GM18873 (cell line): ENCODE results near the gene GABRD.

Experiments
- ATAC-seq: cut with Tn5 transposase; IDR thresholded peaks from one replicate; pipeline ENCODE4 v1.9.1; 2021; ENCODE audit warnings: mild to moderate bottlenecking, moderate library complexity, moderate number of reproducible peaks; ENCODE audit not compliant: unreplicated experiment, low FRiP score

GABRD gene

GRCh38 chr1:1984560-1985070, 34.5 kb upstream of the GABRD start:
- no peak for ATAC-seq

DNA sequence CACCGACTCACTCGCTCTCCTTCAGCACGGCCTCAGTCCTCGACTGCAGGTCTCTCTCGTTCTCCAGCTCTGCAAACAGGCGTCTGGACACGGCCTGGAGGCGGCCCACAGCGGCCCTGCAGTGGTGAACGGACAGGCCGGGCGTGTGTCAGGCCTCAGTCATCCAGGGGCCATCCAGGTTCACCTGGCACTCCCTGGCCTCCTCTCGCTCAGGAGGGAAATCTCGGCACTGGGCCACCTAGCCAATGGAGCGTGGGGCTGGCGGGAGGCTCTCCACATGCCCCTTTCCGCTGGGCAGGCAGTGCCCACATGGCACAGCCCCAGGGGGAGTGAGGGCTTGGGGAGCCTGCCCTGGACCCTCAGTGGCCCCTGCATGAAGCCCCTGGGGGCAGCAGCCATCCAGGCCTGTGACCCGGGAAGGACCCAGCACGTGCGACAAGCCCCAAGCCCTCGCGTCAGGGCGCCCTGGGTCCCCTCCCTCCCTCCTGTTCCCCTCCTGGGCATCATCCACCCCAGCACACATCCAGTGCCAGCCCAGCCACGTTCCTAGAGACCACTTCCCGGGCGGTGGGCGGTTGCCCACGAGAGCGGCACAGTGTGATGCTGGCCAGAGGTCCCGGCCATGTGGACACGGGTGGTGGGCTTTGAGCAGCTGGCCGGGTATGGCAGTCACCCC, 33.6 kb upstream of the GABRD start:
- ATAC-seq, result no peak

- no peak for ATAC-seq
Measured at GRCh38 chr1:1986451-1987141, 32.5 kb upstream of the GABRD start.

DNA sequence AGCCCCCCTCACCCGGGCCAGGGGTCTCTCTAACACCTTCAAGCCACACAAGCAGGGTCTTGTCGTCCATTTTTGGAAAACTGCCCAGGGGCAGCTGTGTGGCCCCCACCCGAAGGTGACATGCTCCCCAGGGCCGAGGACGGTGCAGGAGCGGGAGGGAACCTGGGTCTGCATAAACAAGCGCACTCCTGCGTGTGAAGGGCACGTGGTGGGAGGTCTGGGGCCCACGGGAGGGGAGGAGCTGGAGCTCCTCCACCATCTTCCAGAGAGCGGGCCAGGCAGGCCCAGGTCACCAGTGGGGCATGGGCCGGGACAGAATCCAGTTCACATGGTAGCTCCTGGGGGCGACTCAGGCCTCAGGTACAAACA, 32.0 kb upstream of the GABRD start:
- no peak for ATAC-seq

DNA sequence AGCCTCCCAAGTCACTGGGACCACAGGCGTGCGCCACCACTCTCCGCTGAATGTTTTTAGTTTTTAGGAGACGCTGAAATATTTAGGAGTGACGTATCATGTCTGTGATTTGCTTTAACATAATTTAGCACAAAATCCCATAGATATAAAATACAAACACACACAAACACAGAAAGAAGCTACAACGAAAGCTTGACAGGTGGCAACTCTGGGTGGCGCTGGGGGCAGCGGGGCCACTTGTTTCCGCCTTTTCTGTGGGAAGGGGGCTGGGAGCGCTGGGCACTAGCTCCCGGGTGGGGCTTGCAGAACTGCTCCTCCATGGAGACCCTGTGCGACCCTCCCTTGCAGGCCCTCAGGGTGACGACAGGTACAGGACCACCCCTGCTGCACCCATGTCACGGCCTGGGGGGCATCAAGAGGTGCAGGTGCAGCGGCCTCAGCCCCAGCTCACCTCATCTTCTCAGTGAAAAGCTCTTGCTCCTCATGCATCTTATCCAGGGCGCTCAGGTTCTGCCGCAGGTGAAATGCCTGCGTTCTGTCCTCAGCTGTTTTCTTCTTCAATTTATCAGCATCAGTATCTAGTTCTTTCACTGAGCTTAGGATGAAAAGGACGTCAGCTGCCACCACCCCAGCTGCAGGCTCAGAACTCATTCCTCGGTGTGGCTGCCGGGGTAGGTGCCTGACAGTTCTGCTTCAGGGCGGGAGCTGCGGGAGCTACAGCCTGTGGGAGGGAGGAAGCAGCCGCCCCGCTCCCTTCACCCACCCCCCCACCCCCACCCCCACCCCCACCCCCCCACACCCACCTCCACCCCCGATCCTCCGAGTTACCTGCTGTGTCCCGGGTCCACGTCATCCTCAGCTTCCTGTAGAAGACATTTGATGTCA, 30.8 kb upstream of the GABRD start:
- no peak for ATAC-seq

DNA sequence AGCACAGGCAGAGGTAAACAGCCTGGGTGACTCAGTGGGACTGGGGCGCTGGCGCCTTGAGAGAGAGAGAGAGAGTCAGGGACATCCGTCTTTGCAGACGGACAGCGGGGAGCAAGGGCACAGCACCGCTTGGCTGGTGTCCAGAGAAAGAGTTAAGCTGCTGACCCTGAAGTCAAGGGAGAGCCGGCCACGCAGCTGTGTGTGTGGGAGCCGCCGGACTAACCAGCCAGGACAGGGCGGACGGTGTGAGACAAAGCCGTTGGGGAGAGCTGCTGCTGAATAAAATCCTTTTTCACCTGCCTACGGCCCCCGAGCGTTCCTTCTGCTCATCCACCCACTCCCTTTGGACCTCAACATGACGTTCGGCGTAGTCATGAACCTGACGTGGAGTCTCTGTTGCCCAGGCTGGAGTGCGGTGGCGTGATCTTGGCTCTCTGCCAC, 30.0 kb upstream of the GABRD start:
- ATAC-seq, result no peak

DNA sequence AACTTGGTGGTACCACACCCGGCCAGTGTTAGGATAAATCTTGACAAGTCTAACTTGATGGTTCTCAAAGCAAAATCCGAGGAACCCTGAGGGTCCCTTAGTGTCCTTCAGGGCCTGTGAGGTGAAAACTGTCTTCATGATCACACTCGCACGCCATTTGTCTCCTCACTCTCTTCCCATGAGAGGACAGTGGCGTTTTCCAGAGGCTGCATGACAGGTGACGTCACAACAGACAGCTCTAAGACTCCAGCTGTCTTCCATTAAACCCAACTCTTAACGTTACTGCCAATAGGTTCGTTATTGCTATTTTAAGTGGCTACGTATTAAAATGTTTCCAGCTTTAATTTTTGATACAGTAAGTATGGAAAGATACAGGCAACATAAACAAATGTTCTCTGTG, 29.4 kb upstream of the GABRD start:
- no peak for ATAC-seq

DNA sequence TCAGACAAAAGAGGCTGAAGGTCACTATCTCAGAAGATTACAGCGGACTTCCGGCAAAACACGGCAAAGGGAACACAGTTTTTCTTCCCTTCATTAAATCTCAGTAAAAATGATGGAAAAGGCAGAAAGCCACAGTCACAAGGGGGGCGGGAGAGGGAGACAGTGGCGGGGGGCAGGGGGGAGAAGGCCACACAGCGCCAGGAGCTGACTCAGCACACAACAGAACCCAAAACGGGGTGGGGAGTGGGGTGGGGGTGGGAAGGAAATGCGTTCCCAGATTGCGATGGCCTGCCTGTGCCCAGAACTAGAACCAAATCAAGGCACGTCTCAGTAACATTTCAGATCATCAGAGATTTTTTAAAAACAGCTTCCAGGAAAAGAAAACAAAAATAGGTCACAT, 28.9 kb upstream of the GABRD start:
- no peak for ATAC-seq

- no peak for ATAC-seq
Measured at GRCh38 chr1:1994536-1994935, 24.6 kb upstream of the GABRD start.

DNA sequence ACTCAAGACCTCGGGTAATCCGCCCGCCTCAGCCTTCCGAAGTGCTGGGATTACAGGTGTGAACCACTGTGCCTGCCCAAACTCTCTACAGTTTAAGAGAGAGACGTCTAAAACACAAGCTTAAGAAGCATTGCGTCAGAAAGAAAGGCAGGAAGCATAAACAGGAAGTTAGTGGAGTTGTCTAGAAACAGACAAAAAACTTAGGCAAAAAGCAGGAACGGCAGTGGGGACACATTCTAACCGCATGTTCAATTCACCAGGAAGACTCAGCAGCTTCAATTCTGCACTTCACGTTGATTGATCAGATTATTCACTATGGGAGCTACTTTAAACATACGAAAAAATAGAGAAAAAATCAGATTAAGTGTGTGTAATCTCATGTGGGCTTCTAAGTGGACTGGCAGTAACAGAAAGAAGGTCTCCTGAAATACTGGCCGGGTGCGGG, 22.9 kb upstream of the GABRD start:
- ATAC-seq, result no peak

- ATAC-seq, result no peak
Measured at GRCh38 chr1:1997576-1997975, 21.6 kb upstream of the GABRD start.

DNA sequence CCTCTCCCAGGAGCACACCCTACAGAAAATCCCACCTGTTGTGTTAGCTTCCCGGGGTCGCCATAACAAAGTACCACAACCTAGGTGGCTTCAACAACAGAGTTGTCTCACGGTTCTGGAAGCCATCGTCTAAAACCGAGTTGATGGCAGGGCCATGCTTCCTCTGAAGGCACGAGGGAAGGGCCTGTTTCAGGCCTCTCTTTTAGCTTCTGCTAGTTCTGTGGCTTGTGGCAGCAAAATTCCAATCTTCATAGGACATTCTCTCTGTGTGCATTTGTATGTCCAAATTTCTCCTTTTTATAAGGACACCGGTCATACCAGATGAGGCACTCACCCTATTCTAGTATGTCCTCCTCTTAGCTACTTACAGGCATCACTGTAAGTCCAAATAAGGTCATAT, 18.7 kb upstream of the GABRD start:
- ATAC-seq, result no peak

GRCh38 chr1:2000850-2001249, 18.3 kb upstream of the GABRD start:
- ATAC-seq, result no peak

DNA sequence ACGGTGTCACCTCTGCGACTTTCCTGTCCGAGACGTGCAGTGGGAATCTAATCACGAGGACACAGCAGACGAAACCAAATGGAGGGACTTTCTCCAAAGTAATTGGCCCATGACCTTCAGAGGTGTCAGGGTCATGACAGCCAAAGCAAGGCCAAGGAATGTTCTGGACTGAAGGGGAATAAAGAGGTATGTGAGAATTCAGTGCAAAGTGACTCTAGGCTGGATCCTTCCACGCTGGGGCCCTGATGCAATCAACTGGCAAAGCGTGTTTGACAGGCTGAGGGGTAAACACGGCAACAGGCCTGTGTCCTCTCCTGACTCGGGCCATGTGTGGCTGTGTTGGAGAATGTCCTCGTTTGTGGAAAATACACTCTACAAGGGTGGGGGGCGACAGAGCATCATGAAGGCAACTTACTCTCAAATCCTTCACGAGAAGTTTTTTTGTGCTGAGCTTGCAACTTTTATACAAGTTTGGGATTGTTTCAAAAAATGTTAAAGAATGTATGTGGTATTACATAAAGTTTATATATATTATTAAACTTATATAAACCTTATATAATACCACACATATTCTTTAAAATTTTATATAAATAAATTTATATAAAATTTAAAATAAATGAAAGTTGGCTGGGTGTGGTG, 17.3 kb upstream of the GABRD start:
- ATAC-seq, result no peak

DNA sequence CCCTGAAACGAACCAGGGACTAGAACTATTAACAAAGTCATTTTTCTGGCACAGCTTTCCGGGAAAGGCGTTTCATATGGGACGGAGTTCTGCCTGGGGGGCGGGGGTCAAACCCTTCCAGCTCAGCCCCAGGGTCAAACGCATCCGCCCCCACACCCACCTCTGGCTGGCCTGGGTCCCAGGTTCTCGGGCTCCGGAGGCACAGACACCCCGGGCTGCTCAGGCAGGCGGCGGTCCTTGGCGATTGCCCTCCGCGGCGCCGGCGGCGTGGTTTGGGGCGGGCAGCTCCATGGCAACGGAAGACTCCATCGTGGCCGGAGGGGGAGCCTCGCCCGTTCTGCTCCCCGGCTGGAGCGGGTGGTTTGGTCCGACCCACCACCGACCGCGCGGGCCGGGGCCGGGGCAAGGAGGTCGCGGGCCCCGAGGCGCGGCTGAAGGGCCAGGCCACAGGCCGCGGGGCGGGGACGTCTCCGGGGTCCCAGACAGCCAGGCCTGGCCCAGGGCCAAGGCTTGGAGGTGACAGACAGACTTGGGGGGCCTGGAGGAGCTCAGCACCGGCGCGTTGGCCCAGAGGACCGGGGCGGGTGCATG, 15.5 kb upstream of the GABRD start, which contains the start of gene CFAP74:
Gene CFAP74, minus strand, starts transcription at position 246 of the 591 bp plus-strand sequence. CDS start 12,830 bp downstream, outside the sequence.
- no peak for ATAC-seq

GRCh38 chr1:2004856-2005255, 14.3 kb upstream of the GABRD start:
- no peak for ATAC-seq

DNA sequence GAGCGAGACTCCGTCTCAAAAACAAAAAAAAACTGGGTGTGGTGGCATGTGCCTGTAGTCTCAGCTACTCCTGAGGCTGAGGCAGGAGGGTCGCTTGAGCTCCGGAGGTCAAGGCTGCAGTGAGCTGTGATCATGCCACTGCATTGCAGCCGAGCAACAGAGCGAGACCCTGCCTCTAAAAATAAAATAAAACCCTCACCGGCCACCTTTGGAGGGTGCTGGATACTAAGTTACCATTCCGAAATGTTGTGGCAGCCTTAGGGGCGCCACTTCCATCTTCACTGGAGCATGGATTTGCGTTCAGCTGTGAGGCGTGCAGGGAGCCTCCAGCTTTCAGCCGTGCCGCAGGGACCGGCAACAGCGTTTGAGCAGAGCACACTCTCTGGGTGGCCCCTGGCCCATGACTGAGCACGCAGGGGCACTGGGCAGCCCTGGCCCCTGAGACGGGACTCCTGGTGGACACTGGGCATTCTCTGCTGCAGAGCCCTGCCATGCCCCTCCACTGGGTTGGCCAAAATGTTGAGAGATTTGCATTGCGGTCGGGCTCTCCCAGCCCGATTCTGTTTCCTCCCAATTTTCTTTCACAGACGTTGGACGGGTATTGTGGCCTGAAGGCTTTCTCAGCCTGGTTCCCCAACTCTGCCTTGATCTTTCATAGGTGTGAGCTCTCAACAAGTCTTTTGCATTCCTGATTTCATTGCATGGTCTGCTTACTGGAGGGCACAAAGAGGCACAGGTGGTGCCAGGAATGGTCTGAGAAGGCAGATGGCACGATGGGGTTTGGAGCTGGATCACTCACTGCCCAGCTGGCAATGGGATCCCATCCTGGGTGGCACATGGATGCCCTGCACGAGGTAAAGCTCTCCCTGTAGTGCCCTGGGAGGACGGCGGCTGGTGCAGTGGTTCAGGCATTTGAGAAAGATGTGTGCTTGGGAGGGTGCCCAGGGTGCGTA, 9.8 kb upstream of the GABRD start:
- ATAC-seq, result no peak

DNA sequence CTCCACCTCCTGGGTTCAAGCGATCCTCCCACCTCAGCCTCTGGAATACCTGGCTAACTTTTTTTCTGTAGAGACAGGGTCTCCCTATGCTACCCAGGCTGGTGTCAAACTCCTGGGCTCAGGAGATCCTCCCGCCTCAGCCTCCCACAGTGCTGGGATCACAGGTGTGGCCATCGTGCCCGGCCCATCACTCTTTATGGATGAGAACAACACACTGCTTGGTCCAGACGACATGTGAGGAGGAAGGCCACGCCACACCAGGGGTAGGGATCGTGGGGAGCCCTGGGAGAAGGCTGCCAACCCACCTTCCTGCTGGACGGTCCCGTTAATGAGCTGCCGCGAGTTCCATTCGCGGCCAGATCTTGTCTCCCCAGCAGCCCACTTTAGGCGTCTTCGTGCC, 5.0 kb upstream of the GABRD start:
- ATAC-seq, result no peak
